Measurements from ENCODE around the gene TBC1D8. TPM values are rescaled to one million over a fixed set of nuclear protein-coding genes. Genes with fewer than 3 reads are reported as not detected.

Gene TBC1D8
- total RNA-seq, 1 experiment from 2014 or later, result 0.97 TPM

Small RNA genes within 50 kb of the gene (small RNA-seq; reads per million reads assigned to genes)
- gene BBIP1P1, result not detected

Other genes starting within 250 kb of the TBC1D8 start
- 1,552 and 1,797 TPM in 2 replicates for gene RPL31, start 149.1 kb downstream of the TBC1D8 start, total RNA-seq (2014; rRNA removed; shearing (Covaris generic); ENCODE audit: low replicate concordance)
- 39.5 and 78.2 TPM in 2 replicates for gene CNOT11, start 101.5 kb upstream of the TBC1D8 start, total RNA-seq (2014; rRNA removed; shearing (Covaris generic); ENCODE audit: low replicate concordance)
- 2.0 and 4.5 TPM in 2 replicates for gene RNF149, start 157.3 kb upstream of the TBC1D8 start, total RNA-seq (2014; rRNA removed; shearing (Covaris generic); ENCODE audit: low replicate concordance)
- not detected in 2 replicates for gene CREG2, start 236.1 kb upstream of the TBC1D8 start, total RNA-seq (2014; rRNA removed; shearing (Covaris generic); ENCODE audit: low replicate concordance)

All from Karpas-422 (cell line).